Activated CD8-positive, alpha-beta memory T cell treated with anti-CD3 and anti-CD28 coated beads, Interleukin-2, amount 50 U/mL, for 1 hour (primary cell): Measurements from ENCODE around the gene BPIFA3.
"Not testable (repeated sequence)": the region's sequence is repeated elsewhere in the genome, so short reads cannot be mapped to it uniquely, and the experiment has no call there.

Experiments used
- DNase-seq: peaks from one replicate; pipeline ENCODE4 v3.0.0-alpha.2; 2020; ENCODE audit errors: extremely low read depth

Gene BPIFA3

GRCh38 chr20:33217052-33217451, at the start of gene BPIFA3:
TSS of gene BPIFA3 (plus strand) at chr20:33217352. CDS start at chr20:33217537, 185 bp downstream.
- DNase-seq: no peak

GRCh38 chr20:33167859-33168258, 49.3 kb upstream of the BPIFA3 start, which contains the start of gene BPIFA2:
TSS of gene BPIFA2 (plus strand) at chr20:33168159. CDS start at chr20:33169146, 987 bp downstream.
- no peak for DNase-seq

- DNase-seq: no peak
These were observed 47.9 kb upstream of the BPIFA3 start for GRCh38 chr20:33169176-33169794.

GRCh38 chr20:33172781-33173180, 44.4 kb upstream of the BPIFA3 start:
- no peak for DNase-seq

GRCh38 chr20:33175123-33175522, 42.0 kb upstream of the BPIFA3 start:
- no peak for DNase-seq

GRCh38 chr20:33176101-33176500, 41.1 kb upstream of the BPIFA3 start:
- DNase-seq: no peak

- DNase-seq: no peak
These were observed 39.3 kb upstream of the BPIFA3 start for GRCh38 chr20:33177866-33178265.

GRCh38 chr20:33178726-33179125, 38.4 kb upstream of the BPIFA3 start:
- DNase-seq: no peak

GRCh38 chr20:33180169-33180568, 37.0 kb upstream of the BPIFA3 start:
- DNase-seq: no peak

GRCh38 chr20:33181482-33182093, 35.6 kb upstream of the BPIFA3 start:
- no peak for DNase-seq

GRCh38 chr20:33183312-33183711, 33.8 kb upstream of the BPIFA3 start:
- no peak for DNase-seq

- DNase-seq: not testable (repeated sequence)
These were observed 32.0 kb upstream of the BPIFA3 start for GRCh38 chr20:33185031-33185590.

- no peak for DNase-seq
These were observed 29.7 kb upstream of the BPIFA3 start for GRCh38 chr20:33187491-33187890.

- no peak for DNase-seq
These were observed 28.7 kb upstream of the BPIFA3 start for GRCh38 chr20:33188421-33188820.

GRCh38 chr20:33191484-33191883, 25.7 kb upstream of the BPIFA3 start:
- DNase-seq: no peak

- no peak for DNase-seq
These were observed 25.2 kb upstream of the BPIFA3 start for GRCh38 chr20:33191955-33192354.

- DNase-seq: no peak
These were observed 24.1 kb upstream of the BPIFA3 start for GRCh38 chr20:33192912-33193501.

- DNase-seq: no peak
These were observed 18.1 kb upstream of the BPIFA3 start for GRCh38 chr20:33199026-33199425.

GRCh38 chr20:33202451-33202850, 14.7 kb upstream of the BPIFA3 start:
- no peak for DNase-seq

- DNase-seq: no peak
These were observed 13.7 kb upstream of the BPIFA3 start for GRCh38 chr20:33203444-33203843.

- no peak for DNase-seq
These were observed 7.4 kb upstream of the BPIFA3 start for GRCh38 chr20:33209789-33210188.

GRCh38 chr20:33210371-33210770, 6.8 kb upstream of the BPIFA3 start:
- no peak for DNase-seq
